ENCODE measurements around the gene KCNQ1. TPM values are rescaled to one million over a fixed set of nuclear protein-coding genes. Genes with fewer than 3 reads are reported as not detected.

The KCNQ1 gene
- total and polyA plus RNA-seq, 2 donors (not counting 3 experiments of a cell fraction or from before 2014, with no cell fraction given): 0.07 to 0.09 TPM

DNA sequence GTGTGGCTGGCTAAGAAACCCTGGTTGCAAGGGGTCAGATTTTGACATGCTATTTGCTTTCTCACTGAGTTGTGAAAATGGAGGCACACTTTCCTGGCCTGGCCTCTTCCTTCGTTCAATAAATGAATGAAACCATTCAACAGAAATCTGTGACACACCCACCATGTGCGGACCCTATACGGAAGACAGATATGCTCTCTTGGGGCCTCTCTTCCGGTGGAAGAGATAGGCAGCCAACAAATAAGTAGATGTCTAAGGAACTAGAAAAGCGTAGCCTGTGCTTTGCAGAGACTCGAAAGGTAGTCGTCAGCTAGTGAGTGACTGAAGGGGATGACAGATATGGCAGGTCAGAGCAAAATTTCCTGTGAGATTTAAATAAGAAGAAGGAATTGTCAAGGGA is 249.7 kb downstream of the KCNQ1 start:
- BruUV-seq (replicated peaks): no TSS peak
- Histone ChIP-seq H3K79me2 (ENCODE audit: control insufficient read depth, insufficient read depth, low read length) (peaks cover 47% of the 10 kb centered on the region), H3K9ac (replicated peaks; ENCODE audit: extremely low read depth, insufficient read depth, low read length) (no peak overlapping the region), H3K4me2 (ENCODE audit: insufficient read depth, low read length) (no peak overlapping the region), H3K27ac (ENCODE audit: insufficient read depth, low read depth, low read length) (no peak overlapping the region), H3K9me1 (replicated peaks; ENCODE audit: control insufficient read depth, extremely low read depth, insufficient read depth, low read length) (no peaks in the 10 kb centered on the region), H3K36me3 (ENCODE audit: control insufficient read depth in 2 of 2, extremely low read depth in 1 of 2, insufficient read depth in 2 of 2, low read length in 2 of 2) (no peaks in the 10 kb centered on the region), H4K20me1 (replicated peaks; ENCODE audit: control insufficient read depth, extremely low read depth, insufficient read depth, low read length) (no peaks in the 10 kb centered on the region), H3K27me3 (ENCODE audit: control insufficient read depth in 2 of 2, insufficient read depth in 2 of 2, low read length in 2 of 2) (no peaks in the 10 kb centered on the region), H2AFZ (ENCODE audit: low read depth, low read length) (no peak overlapping the region), H3K4me3 (replicated peaks in 1 of 3; ENCODE audit: insufficient read depth in 1 of 3, low read depth in 1 of 3, low read length in 3 of 3) (no peak overlapping the region), H3K4me1 (ENCODE audit: control insufficient read depth, extremely low read depth, insufficient read depth, low read length) (peaks cover 3% of the 10 kb centered on the region), H3K9me3 (replicated peaks; ENCODE audit: control insufficient read depth, insufficient read depth, low read length) (no peaks in the 10 kb centered on the region)
- CTCF ChIA-PET: no interaction called here
- intact Hi-C loops (cut with micrococcal nuclease) (loop anchor here (5.0 kb wide), 1 partner anchor 193 kb away; the partner anchor contains the start of gene CDKN1C), dilution Hi-C loops (cut with MboI; ENCODE audit: extremely low pct_ligation_motif_present, low sequenced_read_pairs) (no loop called here)
- TF ChIP-seq FOS (IDR thresholded peaks at IDR 0.05; ENCODE audit: borderline replicate concordance, insufficient read depth, low read length) (no peak), CTCF (IDR thresholded peaks at IDR 0.05; ENCODE audit: extremely low read depth in 1 of 2, insufficient read depth in 1 of 2, low read depth in 1 of 2, low read length in 2 of 2) (no peak), JUN (IDR thresholded peaks at IDR 0.05; ENCODE audit: borderline replicate concordance, insufficient read depth, insufficient read length, low read depth) (no peak), MYC (IDR thresholded peaks at IDR 0.05; ENCODE audit: low read depth, low read length) (no peak), POLR2A (IDR thresholded peaks at IDR 0.05; ENCODE audit: low read depth, low read length) (no peak), GATA2 (IDR thresholded peaks at IDR 0.05; ENCODE audit: insufficient read depth, insufficient read length, low read depth, low read length) (no peak), EZH2 (IDR thresholded peaks at IDR 0.05; ENCODE audit: borderline replicate concordance, low read depth, low read length, severe bottlenecking) (no peak), MAX (IDR thresholded peaks at IDR 0.05; ENCODE audit: insufficient read depth, insufficient read length) (no peak), POLR2AphosphoS5 (IDR thresholded peaks at IDR 0.05; ENCODE audit: insufficient read depth, low read depth, low read length) (no peak)
- POLR2A ChIA-PET: interaction anchor here (0.6 kb wide), 1 partner anchor 20 kb away, joined by 6 read pairs; no protein-coding TSS in a partner anchor
- no peak for DNase-seq (ENCODE audit: low read depth, low spot score)
- FAIRE-seq: no peak
